ENCODE measurements around the gene RASA3.

GRCh38 chr13:114145722-114146121 lies 13.3 kb upstream of the RASA3 start:
- no peak for TF ChIP-seq CTCF (conservative IDR thresholded peaks at IDR 0.05; ENCODE audit: low read depth, low read length)
- TF ChIP-seq CHD1 (IDR thresholded peaks at IDR 0.05; ENCODE audit: low read depth, low read length), result no peak
- no peak for TF ChIP-seq MXI1 (IDR thresholded peaks at IDR 0.05; ENCODE audit: borderline replicate concordance, low read depth, low read length)

All from IMR-90 (cell line).